ENCODE measurements around the gene POU6F1.

The POU6F1 gene

DNA sequence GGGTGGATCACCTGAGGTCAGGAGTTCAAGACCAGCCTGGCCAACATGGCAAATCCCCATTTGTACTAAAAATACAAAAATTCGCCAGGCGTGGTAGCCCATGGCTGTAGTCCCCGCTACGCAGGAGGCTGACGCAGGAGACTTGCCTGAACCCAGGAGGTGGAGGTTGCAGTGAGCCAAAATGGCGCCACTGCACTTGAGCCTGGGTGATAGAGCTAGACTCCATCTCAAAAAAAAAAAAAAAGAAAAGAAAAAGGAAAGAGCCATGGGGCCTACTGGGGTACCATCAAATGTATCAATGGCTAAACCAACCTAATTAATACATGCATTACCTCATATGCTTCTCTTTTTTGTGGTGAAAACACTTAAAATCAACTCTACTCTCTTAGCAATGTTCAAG lies 55.6 kb downstream of the POU6F1 start:
- no peaks in the 10 kb centered on the region for H3K27me3 ChIP-seq (ENCODE audit: low read depth, low read length)
- no peak for TF ChIP-seq EZH2phosphoT487 (IDR thresholded peaks at IDR 0.05; ENCODE audit: low read depth)
- TF ChIP-seq, protein P1, sequence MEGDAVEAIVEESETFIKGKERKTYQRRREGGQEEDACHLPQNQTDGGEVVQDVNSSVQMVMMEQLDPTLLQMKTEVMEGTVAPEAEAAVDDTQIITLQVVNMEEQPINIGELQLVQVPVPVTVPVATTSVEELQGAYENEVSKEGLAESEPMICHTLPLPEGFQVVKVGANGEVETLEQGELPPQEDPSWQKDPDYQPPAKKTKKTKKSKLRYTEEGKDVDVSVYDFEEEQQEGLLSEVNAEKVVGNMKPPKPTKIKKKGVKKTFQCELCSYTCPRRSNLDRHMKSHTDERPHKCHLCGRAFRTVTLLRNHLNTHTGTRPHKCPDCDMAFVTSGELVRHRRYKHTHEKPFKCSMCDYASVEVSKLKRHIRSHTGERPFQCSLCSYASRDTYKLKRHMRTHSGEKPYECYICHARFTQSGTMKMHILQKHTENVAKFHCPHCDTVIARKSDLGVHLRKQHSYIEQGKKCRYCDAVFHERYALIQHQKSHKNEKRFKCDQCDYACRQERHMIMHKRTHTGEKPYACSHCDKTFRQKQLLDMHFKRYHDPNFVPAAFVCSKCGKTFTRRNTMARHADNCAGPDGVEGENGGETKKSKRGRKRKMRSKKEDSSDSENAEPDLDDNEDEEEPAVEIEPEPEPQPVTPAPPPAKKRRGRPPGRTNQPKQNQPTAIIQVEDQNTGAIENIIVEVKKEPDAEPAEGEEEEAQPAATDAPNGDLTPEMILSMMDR (IDR thresholded peaks at IDR 0.05; ENCODE audit: low read depth, low read length) = no peak
- H4K20me1 ChIP-seq (ENCODE audit: insufficient read depth, low read length) = peaks cover 15% of the 10 kb centered on the region; the same call in 1 of the 2 replicates

DNA sequence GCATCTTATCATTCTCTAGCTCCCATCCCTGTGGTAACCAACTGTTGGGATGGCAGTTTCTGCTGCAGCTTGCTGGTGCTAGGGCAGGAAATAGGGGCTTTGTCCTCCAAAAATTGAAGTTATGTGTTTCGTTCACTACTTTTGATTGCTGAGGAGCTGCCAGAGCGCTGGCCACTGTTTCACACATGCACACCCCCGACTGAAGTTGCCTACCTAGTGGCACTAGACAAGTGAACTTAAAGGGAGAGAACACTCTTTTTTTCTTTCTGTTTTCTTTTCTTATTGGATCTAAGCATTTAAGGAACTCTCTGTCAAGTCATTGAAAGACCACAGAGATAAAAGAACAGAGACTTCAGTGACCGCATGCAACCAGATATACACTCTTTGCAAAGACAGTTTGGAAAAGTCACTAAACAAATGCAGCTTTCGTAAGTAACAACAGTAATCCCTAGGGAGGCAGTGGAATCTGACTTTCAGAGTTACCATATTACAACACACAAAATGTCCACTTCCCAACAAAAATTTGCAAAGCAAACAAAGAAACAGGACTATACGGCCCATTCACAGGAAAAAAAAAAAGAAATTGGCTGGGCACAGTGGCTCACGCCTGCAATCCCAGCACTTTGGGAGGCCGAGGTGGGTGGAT lies 56.9 kb downstream of the POU6F1 start:
- Histone ChIP-seq H2AFZ (ENCODE audit: low read depth, low read length) (no peak overlapping the region), H3K27me3 (ENCODE audit: low read depth, low read length) (no peaks in the 10 kb centered on the region), H3K4me2 (ENCODE audit: low read length) (no peak overlapping the region), H3K27ac (ENCODE audit: low read length) (no peak overlapping the region), H3K9me3 (ENCODE audit: insufficient read depth, low read length) (no peaks in the 10 kb centered on the region), H3K4me1 (ENCODE audit: low read length) (no peaks in the 10 kb centered on the region), H3K4me3 (ENCODE audit: low read length) (no peak overlapping the region), H3K36me3 (replicated peaks; ENCODE audit: low read depth, low read length) (no peaks in the 10 kb centered on the region), H3K79me2 (ENCODE audit: low read length) (peaks cover 61% of the 10 kb centered on the region), H3K9ac (ENCODE audit: low read length) (no peak overlapping the region), H4K20me1 (ENCODE audit: insufficient read depth, low read length) (peaks cover 10% of the 10 kb centered on the region; the same call in 1 of the 2 replicates)
- TF ChIP-seq, protein P1 (IDR thresholded peaks at IDR 0.05; ENCODE audit: low read depth, low read length) = no peak
- no peak for TF ChIP-seq EZH2phosphoT487 (IDR thresholded peaks at IDR 0.05; ENCODE audit: low read depth)

More for the DNA sequence above, 55.6 kb downstream of the POU6F1 start:
- Histone ChIP-seq H3K9ac (ENCODE audit: low read length) (no peak overlapping the region), H3K4me3 (ENCODE audit: low read length) (no peak overlapping the region), H2AFZ (ENCODE audit: low read depth, low read length) (no peak overlapping the region), H3K79me2 (ENCODE audit: low read length) (peaks cover 71% of the 10 kb centered on the region), H3K9me3 (ENCODE audit: insufficient read depth, low read length) (no peaks in the 10 kb centered on the region), H3K36me3 (replicated peaks; ENCODE audit: low read depth, low read length) (no peaks in the 10 kb centered on the region), H3K27ac (ENCODE audit: low read length) (no peak overlapping the region), H3K4me2 (ENCODE audit: low read length) (no peak overlapping the region), H3K4me1 (ENCODE audit: low read length) (no peaks in the 10 kb centered on the region)

DNA sequence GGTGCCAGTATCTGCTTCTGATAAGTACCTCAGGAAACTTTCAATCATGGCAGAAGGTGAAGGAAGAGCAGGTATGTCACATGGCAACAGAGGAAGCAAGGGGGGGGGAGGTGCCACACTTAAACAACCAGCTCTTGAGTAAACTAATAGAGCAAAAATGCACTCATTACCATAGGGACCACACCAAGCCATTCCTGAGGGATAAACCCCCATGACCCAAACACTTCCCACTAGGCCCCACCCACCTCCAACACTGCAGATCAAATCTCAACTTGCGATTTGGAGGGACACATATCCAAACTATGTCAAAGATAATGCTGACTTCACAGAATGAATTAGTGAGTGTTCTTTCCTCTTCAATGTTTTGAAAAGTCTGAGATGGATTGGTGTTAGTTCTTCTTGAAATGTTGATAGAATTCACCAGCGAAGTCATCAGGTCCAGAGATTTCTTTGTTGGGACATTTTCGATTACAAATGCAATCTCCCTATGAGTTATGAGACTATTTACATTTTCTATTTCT lies 61.6 kb downstream of the POU6F1 start:
- Histone ChIP-seq H3K9me3 (ENCODE audit: insufficient read depth, low read length) (no peaks in the 10 kb centered on the region), H3K4me1 (ENCODE audit: low read length) (no peaks in the 10 kb centered on the region), H3K4me3 (ENCODE audit: low read length) (no peak overlapping the region), H3K27ac (ENCODE audit: low read length) (no peak overlapping the region), H4K20me1 (ENCODE audit: insufficient read depth, low read length) (peaks cover 11% of the 10 kb centered on the region), H3K79me2 (ENCODE audit: low read length) (peaks cover 36% of the 10 kb centered on the region), H3K27me3 (ENCODE audit: low read depth, low read length) (no peaks in the 10 kb centered on the region), H3K4me2 (ENCODE audit: low read length) (no peak overlapping the region), H2AFZ (ENCODE audit: low read depth, low read length) (no peak overlapping the region), H3K36me3 (replicated peaks; ENCODE audit: low read depth, low read length) (peaks cover 2% of the 10 kb centered on the region), H3K9ac (ENCODE audit: low read length) (no peak overlapping the region)
- TF ChIP-seq, protein P1 (IDR thresholded peaks at IDR 0.05; ENCODE audit: low read depth, low read length) = no peak
- no peak for TF ChIP-seq EZH2phosphoT487 (IDR thresholded peaks at IDR 0.05; ENCODE audit: low read depth)

DNA sequence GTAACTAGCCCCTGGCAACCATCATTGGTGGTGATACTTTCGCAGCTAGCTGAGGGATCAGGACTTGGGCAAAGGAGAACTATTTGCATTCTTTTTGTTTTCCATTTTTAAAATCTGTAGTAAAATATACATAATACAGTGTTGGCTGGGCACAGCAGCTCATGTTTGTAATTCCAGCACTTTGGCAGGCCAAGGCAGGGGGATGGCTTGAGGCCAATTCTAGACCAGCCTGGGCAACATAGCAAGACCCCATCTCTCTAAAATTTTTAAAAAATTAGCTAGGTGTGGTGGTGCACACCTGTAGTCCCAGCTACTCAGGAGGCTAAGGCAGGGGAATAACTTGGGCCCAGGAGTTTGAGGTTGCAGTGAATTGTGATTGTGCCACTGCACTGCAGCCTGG lies 64.9 kb downstream of the POU6F1 start:
- H3K27ac ChIP-seq (ENCODE audit: low read length) = no peak overlapping the region
- TF ChIP-seq, protein P1 (IDR thresholded peaks at IDR 0.05; ENCODE audit: low read depth, low read length) = no peak
- H3K4me1 ChIP-seq (ENCODE audit: low read length) = no peaks in the 10 kb centered on the region
- H3K4me3 ChIP-seq (ENCODE audit: low read length) = no peak overlapping the region
- no peaks in the 10 kb centered on the region for H3K27me3 ChIP-seq (ENCODE audit: low read depth, low read length)
- H3K36me3 ChIP-seq (replicated peaks; ENCODE audit: low read depth, low read length) = peaks cover 2% of the 10 kb centered on the region
- peaks cover 14% of the 10 kb centered on the region for H3K79me2 ChIP-seq (ENCODE audit: low read length)
- no peak overlapping the region for H3K4me2 ChIP-seq (ENCODE audit: low read length)
- H2AFZ ChIP-seq (ENCODE audit: low read depth, low read length) = no peak overlapping the region
- H3K9me3 ChIP-seq (ENCODE audit: insufficient read depth, low read length) = no peaks in the 10 kb centered on the region
- no peak overlapping the region for H3K9ac ChIP-seq (ENCODE audit: low read length)
- H4K20me1 ChIP-seq (ENCODE audit: insufficient read depth, low read length) = peaks cover 10% of the 10 kb centered on the region
